ENCODE data around the gene PKNOX2. TPM values are rescaled to one million over a fixed set of nuclear protein-coding genes. Genes with fewer than 3 reads are reported as not detected.

The PKNOX2 gene
- total RNA-seq, 3 donors from 2014 or later (not counting 1 experiment from before 2014, with no cell fraction given): not detected

DNA sequence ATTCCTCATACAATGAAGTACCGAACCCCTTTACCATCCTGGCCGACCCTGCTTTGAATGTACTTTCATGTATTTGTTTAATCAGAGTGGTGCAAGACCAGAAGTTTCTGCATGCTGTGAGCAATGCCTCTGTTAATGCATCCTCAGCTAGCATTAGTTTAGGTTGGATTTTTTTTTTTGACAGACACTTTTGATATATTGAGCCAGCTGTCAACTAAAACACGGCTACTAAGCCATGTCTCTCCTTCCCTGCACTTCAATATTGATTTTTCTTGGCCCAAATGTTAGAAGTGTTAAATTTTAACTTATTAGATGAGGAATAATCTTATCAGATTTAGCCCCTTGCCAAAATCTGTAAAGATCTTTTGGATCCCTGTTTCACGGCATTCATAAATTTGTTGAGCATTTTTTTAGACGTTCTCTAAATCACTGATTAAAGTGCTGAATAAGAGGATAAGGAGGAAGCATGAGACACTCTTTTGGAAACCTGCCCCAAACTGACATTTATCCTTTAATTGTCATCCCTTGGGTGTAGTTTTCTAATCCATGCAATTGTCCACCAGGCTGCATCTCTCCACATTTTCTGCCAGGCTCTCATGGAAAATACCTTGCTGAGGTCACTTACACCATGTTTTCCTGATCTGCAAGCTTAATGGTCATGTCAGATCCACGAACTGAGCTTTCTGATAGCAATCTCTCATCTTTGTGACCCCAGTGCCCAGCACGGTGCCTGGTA lies 200.8 kb downstream of the PKNOX2 start:
- H3K27ac Mint-ChIP-seq: no peak overlapping the region
- no peaks in the 10 kb centered on the region for H3K4me1 Mint-ChIP-seq
- H3K36me3 Mint-ChIP-seq: no peaks in the 10 kb centered on the region
- no peaks in the 10 kb centered on the region for H3K36me3 ChIP-seq (ENCODE audit: control insufficient read depth, insufficient read depth, low read length)
- intact Hi-C loops (cut with micrococcal nuclease): no loop called here
- H3K27me3 Mint-ChIP-seq (ENCODE audit: low read depth in 2 of 2): peaks cover 13 to 25% of the 10 kb centered on the region in 2 donors
- no peak overlapping the region for H3K27ac ChIP-seq (ENCODE audit: low read length)
- no peaks in the 10 kb centered on the region for H3K4me1 ChIP-seq (ENCODE audit: control insufficient read depth, insufficient read depth, low read length)
- H3K4me3 Mint-ChIP-seq: no peak overlapping the region
- H3K27me3 ChIP-seq (ENCODE audit: control insufficient read depth, insufficient read depth, low read length): no peaks in the 10 kb centered on the region
- no peaks in the 10 kb centered on the region for H3K9me3 Mint-ChIP-seq
- no peaks in the 10 kb centered on the region for H3K9me3 ChIP-seq (ENCODE audit: control insufficient read depth, insufficient read depth, low read length)
- TF ChIP-seq, protein P1, sequence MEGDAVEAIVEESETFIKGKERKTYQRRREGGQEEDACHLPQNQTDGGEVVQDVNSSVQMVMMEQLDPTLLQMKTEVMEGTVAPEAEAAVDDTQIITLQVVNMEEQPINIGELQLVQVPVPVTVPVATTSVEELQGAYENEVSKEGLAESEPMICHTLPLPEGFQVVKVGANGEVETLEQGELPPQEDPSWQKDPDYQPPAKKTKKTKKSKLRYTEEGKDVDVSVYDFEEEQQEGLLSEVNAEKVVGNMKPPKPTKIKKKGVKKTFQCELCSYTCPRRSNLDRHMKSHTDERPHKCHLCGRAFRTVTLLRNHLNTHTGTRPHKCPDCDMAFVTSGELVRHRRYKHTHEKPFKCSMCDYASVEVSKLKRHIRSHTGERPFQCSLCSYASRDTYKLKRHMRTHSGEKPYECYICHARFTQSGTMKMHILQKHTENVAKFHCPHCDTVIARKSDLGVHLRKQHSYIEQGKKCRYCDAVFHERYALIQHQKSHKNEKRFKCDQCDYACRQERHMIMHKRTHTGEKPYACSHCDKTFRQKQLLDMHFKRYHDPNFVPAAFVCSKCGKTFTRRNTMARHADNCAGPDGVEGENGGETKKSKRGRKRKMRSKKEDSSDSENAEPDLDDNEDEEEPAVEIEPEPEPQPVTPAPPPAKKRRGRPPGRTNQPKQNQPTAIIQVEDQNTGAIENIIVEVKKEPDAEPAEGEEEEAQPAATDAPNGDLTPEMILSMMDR (IDR thresholded peaks at IDR 0.05): no peak
- ATAC-seq (no peak), DNase-seq (no peak)
- WGBS (ENCODE audit: insufficient coverage): 82% methylated on average over 4 of the region's 7 CpGs
- no peak overlapping the region for H3K4me3 ChIP-seq (ENCODE audit: low read length)

DNA sequence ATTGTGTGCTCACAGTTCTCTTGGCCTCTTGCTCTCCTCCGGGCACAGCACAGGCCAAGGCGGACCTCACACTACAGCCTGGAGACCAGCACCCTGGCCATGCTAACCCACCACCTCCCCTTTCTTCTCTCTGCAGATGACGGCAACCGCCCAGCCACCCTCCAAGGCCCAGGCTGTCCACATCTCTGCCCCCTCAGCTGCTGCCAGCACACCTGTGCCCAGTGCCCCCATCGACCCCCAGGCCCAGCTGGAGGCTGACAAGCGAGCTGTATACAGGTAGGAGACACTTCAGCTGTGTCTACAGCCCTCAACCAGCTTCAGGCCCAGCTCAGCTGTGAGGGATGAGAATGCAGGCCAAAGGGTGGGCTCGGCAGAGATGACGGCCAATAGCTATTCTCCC lies 203.2 kb downstream of the PKNOX2 start:
- Histone ChIP-seq H3K9me3 (ENCODE audit: control insufficient read depth, insufficient read depth, low read length) (no peaks in the 10 kb centered on the region), H3K27ac (ENCODE audit: low read length) (no peak overlapping the region), H3K27me3 (ENCODE audit: control insufficient read depth, insufficient read depth, low read length) (peaks cover 4% of the 10 kb centered on the region), H3K4me3 (ENCODE audit: low read length) (no peak overlapping the region), H3K4me1 (ENCODE audit: control insufficient read depth, insufficient read depth, low read length) (no peaks in the 10 kb centered on the region), H3K36me3 (ENCODE audit: control insufficient read depth, insufficient read depth, low read length) (no peaks in the 10 kb centered on the region)
- WGBS (ENCODE audit: insufficient coverage): 81% methylated on average over 7 of the region's 8 CpGs
- ATAC-seq (peak in 1 of 3 donors; percentile 9), DNase-seq (no peak)
- no peaks in the 10 kb centered on the region for H3K4me1 Mint-ChIP-seq
- peaks cover 24 to 47% of the 10 kb centered on the region in 2 donors for H3K27me3 Mint-ChIP-seq (ENCODE audit: low read depth in 2 of 2)
- H3K4me3 Mint-ChIP-seq: no peak overlapping the region
- TF ChIP-seq, protein P1 (IDR thresholded peaks at IDR 0.05): no peak
- no peak overlapping the region for H3K27ac Mint-ChIP-seq
- intact Hi-C loops (cut with micrococcal nuclease): no loop called here
- no peaks in the 10 kb centered on the region for H3K36me3 Mint-ChIP-seq
- H3K9me3 Mint-ChIP-seq: no peaks in the 10 kb centered on the region

DNA sequence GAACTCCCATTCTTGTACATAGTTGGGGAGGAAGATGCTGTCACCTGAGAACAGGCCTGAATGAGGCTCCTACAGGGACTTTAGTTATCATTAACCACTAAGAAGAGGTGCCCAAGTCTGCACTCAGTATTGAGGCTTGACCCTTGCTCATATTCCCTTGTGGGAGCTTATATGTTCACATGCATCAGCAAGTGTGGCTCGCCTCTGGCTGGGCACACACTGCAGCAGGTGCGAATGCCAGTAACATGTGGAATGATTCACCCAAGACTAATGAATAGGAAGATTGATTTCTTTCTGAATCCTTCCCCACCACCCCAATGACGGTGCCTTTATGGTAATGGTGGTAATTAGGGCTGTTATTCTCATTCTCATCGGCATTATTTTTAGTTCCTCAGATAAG lies 204.2 kb downstream of the PKNOX2 start:
- intact Hi-C loops (cut with micrococcal nuclease): no loop called here
- Mint-ChIP-seq H3K27me3 (ENCODE audit: low read depth in 2 of 2) (peaks cover 31 to 57% of the 10 kb centered on the region in 2 donors), H3K4me3 (no peak overlapping the region), H3K27ac (no peak overlapping the region), H3K36me3 (no peaks in the 10 kb centered on the region), H3K4me1 (no peaks in the 10 kb centered on the region), H3K9me3 (no peaks in the 10 kb centered on the region)
- Histone ChIP-seq H3K36me3 (ENCODE audit: control insufficient read depth, insufficient read depth, low read length) (no peaks in the 10 kb centered on the region), H3K27me3 (ENCODE audit: control insufficient read depth, insufficient read depth, low read length) (peaks cover 4% of the 10 kb centered on the region), H3K9me3 (ENCODE audit: control insufficient read depth, insufficient read depth, low read length) (no peaks in the 10 kb centered on the region), H3K4me3 (ENCODE audit: low read length) (no peak overlapping the region), H3K4me1 (ENCODE audit: control insufficient read depth, insufficient read depth, low read length) (no peaks in the 10 kb centered on the region), H3K27ac (ENCODE audit: low read length) (no peak overlapping the region)
- TF ChIP-seq, protein P1 (IDR thresholded peaks at IDR 0.05): no peak
- DNase-seq (no peak), ATAC-seq (no peak)
- WGBS (ENCODE audit: insufficient coverage): 89% methylated on average over 2 of the region's 4 CpGs

DNA sequence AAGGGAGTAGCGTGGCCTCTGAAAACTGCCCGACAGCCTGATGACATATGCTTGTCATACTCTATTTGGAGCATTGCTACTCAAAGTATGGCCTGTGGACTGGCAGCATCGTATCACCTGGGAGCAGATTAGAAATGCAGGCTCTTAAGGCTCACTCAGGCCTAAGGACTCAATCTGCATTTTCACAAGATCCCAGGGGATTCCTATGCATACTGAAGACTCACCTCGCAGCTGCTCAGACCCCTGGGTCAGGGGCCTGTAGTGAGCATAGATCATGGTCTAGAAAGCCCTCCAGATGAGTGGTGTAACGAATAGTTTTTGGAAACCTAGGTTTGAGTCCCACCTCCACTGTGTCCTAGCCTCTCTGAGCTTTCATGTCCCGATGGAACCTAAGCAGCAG lies 205.3 kb downstream of the PKNOX2 start:
- H3K9me3 Mint-ChIP-seq: no peaks in the 10 kb centered on the region

More for the DNA sequence above, 205.3 kb downstream of the PKNOX2 start:
- Histone ChIP-seq H3K4me1 (ENCODE audit: control insufficient read depth, insufficient read depth, low read length) (no peaks in the 10 kb centered on the region), H3K27ac (ENCODE audit: low read length) (no peak overlapping the region), H3K4me3 (ENCODE audit: low read length) (no peak overlapping the region), H3K36me3 (ENCODE audit: control insufficient read depth, insufficient read depth, low read length) (no peaks in the 10 kb centered on the region), H3K9me3 (ENCODE audit: control insufficient read depth, insufficient read depth, low read length) (no peaks in the 10 kb centered on the region), H3K27me3 (ENCODE audit: control insufficient read depth, insufficient read depth, low read length) (peaks cover 4% of the 10 kb centered on the region)
- Mint-ChIP-seq H3K4me3 (no peak overlapping the region), H3K4me1 (no peaks in the 10 kb centered on the region), H3K36me3 (no peaks in the 10 kb centered on the region), H3K27me3 (ENCODE audit: low read depth in 2 of 2) (peaks cover 28 to 56% of the 10 kb centered on the region in 2 donors), H3K27ac (no peak overlapping the region)
- 86% methylated on average over 6 of the region's 6 CpGs for WGBS (ENCODE audit: insufficient coverage)
- no peak for ATAC-seq
- no peak for DNase-seq
- TF ChIP-seq, protein P1 (IDR thresholded peaks at IDR 0.05): no peak
- intact Hi-C loops (cut with micrococcal nuclease): no loop called here

All from natural killer cell (primary cell).